DMS 273 (cell line): ENCODE results near the gene NME7.

ENCODE experiments used
- DNase-seq: peaks from one replicate; lab custom pipeline; 2025; ENCODE audit not compliant: unreplicated experiment; lab: John Stamatoyannopoulos, UW

Gene NME7

DNA sequence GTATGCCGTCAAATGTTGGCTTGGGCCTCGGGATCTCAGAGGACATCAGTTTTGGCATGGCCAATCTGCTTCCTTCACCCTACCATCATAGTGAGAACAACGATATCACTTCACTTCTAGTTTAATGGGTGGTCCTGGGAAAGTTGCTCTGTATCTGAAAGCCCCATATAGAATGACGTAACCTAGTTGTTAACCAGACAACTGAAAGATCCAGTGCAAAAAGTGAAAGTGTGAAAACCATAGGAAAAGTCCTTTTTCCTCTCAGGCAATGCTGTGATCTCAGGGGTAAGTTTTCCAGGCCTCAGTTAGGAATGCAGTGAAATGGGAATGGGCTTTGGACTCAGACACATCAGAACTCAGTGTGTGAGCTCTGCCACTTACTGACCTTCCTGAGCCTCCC lies 279.7 kb downstream of the NME7 start:
- DNase-seq = no peak

DNA sequence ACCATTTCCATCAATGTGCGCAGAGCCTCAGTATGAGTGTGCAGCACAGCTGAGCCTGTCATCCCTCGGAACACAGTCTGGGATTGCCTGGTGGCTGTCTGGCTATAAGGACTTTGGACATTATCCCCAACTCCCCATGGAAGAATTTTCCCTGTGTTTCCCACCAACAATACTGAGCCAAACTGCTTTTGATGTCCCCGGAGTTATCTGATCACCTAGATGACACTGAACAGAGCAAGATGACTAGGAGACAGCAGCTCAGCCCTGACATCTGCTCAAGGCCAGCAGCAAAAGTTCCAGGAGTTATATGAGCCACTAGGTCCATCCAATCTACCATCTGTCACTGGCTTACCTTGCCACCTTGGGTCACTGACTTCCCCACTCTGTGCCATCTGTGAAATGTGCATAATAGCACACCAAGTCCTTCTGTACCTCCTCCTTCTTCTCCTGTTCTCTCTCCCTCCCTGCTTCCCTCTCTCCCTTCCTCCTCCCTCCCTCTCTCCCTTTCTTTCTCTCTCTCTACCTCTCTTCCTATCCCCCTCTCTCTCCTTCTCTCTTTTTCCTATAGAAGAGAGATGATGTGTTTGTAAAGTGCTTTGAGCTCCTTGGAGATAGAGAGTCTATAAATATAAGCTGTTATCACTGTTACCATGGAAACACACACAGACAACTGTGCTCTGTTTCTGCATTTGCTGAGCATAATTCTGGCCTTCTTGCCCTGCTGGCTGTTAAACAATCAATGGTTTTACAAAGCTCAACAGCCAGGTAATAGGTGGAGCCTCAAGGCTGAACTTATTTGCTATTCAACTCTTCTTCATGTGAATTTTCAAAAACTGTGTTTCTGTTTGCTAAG lies 280.8 kb downstream of the NME7 start:
- peak; percentile 84 for DNase-seq

DNA sequence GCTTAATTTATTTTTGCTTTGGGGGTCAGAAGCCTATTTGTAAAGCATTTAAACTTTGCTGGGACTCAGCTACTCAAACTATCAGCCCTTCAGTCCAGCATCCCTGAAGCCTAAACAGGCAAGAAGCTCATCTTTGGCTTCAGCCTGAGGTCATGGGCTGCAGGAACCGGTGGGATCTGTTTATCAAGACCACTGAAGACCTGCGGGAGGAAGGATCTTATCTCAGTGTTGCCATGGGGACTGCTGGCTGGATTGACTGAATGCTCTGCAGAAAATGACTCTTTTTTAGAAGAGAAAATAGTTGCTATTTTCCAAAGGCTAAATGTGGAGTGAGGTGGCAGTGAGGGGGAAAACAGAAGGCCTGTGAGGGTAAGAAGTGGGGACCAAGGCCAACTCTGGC lies 281.7 kb downstream of the NME7 start:
- DNase-seq = no peak
